H9 (cell line): ENCODE results near the gene AMIGO1. TPM values are rescaled to one million over a fixed set of nuclear protein-coding genes. Genes with fewer than 3 reads are reported as not detected.

Experiments
- DNase-seq: peaks from one replicate; pipeline ENCODE4 v3.0.0-alpha.2; 2017
- H2AFZ ChIP-seq: one replicate; pipeline ENCODE4 v1.6.1; 2013; ENCODE audit warnings: mild to moderate bottlenecking, low read length, control low read depth, moderate library complexity
- H2AK5ac ChIP-seq: 2 replicates; pipeline ENCODE4 v1.6.1; 2013; ENCODE audit warnings: low read length, control low read depth, mixed read lengths; ENCODE audit not compliant: insufficient read length
- H2BK120ac ChIP-seq: one replicate; pipeline ENCODE4 v1.6.1; 2013; ENCODE audit warnings: low read depth, mild to moderate bottlenecking, low read length, control low read depth, inconsistent platforms; ENCODE audit not compliant: poor library complexity, severe bottlenecking
- H2BK12ac ChIP-seq: 2 replicates; pipeline ENCODE4 v1.6.1; 2013; ENCODE audit warnings: low read length, control low read depth, mixed read lengths, low read depth; ENCODE audit not compliant: insufficient read length
- H2BK15ac ChIP-seq: 2 replicates; pipeline ENCODE4 v1.6.1; 2013; ENCODE audit warnings: low read depth, low read length, control low read depth
- H2BK20ac ChIP-seq: one replicate; pipeline ENCODE4 v1.6.1; 2013; ENCODE audit warnings: low read depth, mild to moderate bottlenecking, low read length, control low read depth, inconsistent platforms; ENCODE audit not compliant: poor library complexity, severe bottlenecking
- H2BK5ac ChIP-seq: 2 replicates; pipeline ENCODE4 v1.6.1; 2013; ENCODE audit warnings: low read length, control low read depth, mixed read lengths; ENCODE audit not compliant: insufficient read length
- H3K14ac ChIP-seq: 2 replicates; pipeline ENCODE4 v1.6.1; 2013; ENCODE audit warnings: low read length, control low read depth; ENCODE audit not compliant: insufficient read depth
- H3K18ac ChIP-seq: 2 replicates; pipeline ENCODE4 v1.6.1; 2013; ENCODE audit warnings: low read depth, mild to moderate bottlenecking, mixed read lengths, low read length, control low read depth; ENCODE audit not compliant: insufficient read length
- H3K23ac ChIP-seq: 2 replicates; pipeline ENCODE4 v1.6.1; 2013; ENCODE audit warnings: low read length, control low read depth, mixed read lengths, low read depth; ENCODE audit not compliant: insufficient read length
- H3K23me2 ChIP-seq: 2 replicates; pipeline ENCODE4 v1.6.1; 2013; ENCODE audit warnings: low read depth, mild to moderate bottlenecking, mixed read lengths, low read length, control low read depth; ENCODE audit not compliant: insufficient read length, poor library complexity, severe bottlenecking
- H3K27ac ChIP-seq: 2 replicates; pipeline ENCODE4 v1.5.1; 2013; ENCODE audit warnings: low read length, control low read depth, mixed read lengths, low read depth; ENCODE audit not compliant: insufficient read length
- H3K27me3 ChIP-seq: 2 replicates; pipeline ENCODE4 v1.6.1; 2013; ENCODE audit warnings: low read length, control low read depth, inconsistent platforms; ENCODE audit not compliant: insufficient read depth
- H3K4ac ChIP-seq: 2 replicates; pipeline ENCODE4 v1.6.1; 2013; ENCODE audit warnings: low read depth, mild to moderate bottlenecking, control low read depth, inconsistent platforms, low read length, moderate library complexity
- H3K4me1 ChIP-seq: 2 replicates; pipeline ENCODE4 v1.6.1; 2013; ENCODE audit warnings: low read length, control low read depth, inconsistent platforms; ENCODE audit not compliant: insufficient read depth
- H3K4me2 ChIP-seq: 2 replicates; pipeline ENCODE4 v1.6.1; 2013; ENCODE audit warnings: low read length, control low read depth, mixed read lengths; ENCODE audit not compliant: insufficient read length, insufficient read depth
- H3K56ac ChIP-seq: 2 replicates; pipeline ENCODE4 v1.6.1; 2013; ENCODE audit warnings: low read depth, mild to moderate bottlenecking, mixed read lengths, low read length, control low read depth; ENCODE audit not compliant: insufficient read length
- H3K79me1 ChIP-seq: 2 replicates; pipeline ENCODE4 v1.6.1; 2013; ENCODE audit warnings: low read depth, mild to moderate bottlenecking, moderate library complexity, low read length, control low read depth, inconsistent platforms; ENCODE audit not compliant: insufficient read depth, poor library complexity, severe bottlenecking
- H3K79me2 ChIP-seq: 2 replicates; pipeline ENCODE4 v1.6.1; 2013; ENCODE audit warnings: low read length, control low read depth, inconsistent platforms; ENCODE audit not compliant: insufficient read depth
- H3K9ac ChIP-seq: 2 replicates; pipeline ENCODE4 v1.6.1; 2013; ENCODE audit warnings: low read length, control low read depth, mixed read lengths; ENCODE audit not compliant: insufficient read length; ENCODE audit errors: extremely low read depth
- H3K9me3 ChIP-seq: one replicate; pipeline ENCODE4 v1.6.1; 2013; ENCODE audit warnings: low read depth, low read length, inconsistent platforms; ENCODE audit not compliant: control insufficient read depth
- H3T11ph ChIP-seq: one replicate; pipeline ENCODE4 v1.6.1; 2013; ENCODE audit warnings: mild to moderate bottlenecking, low read length, control low read depth, inconsistent platforms
- H4K20me1 ChIP-seq: one replicate; pipeline ENCODE4 v1.6.1; 2013; ENCODE audit not compliant: control insufficient read depth, insufficient read length, insufficient read depth
- H4K5ac ChIP-seq: 2 replicates; pipeline ENCODE4 v1.6.1; 2013; ENCODE audit warnings: low read depth, mild to moderate bottlenecking, mixed read lengths, low read length, control low read depth; ENCODE audit not compliant: insufficient read length
- H4K8ac ChIP-seq: replicated peaks from 2 replicates; pipeline ENCODE4 v1.6.1; 2013; ENCODE audit warnings: low read length, control low read depth, mixed read lengths, low read depth; ENCODE audit not compliant: insufficient read length
- H4K91ac ChIP-seq: 2 replicates; pipeline ENCODE4 v1.6.1; 2013; ENCODE audit warnings: low read depth, mild to moderate bottlenecking, moderate library complexity, mixed read lengths, low read length, control low read depth; ENCODE audit not compliant: insufficient read length
- H3K27ac Mint-ChIP-seq, 3 experiments: 2 replicates in 2 of 3; 3 replicates in 1 of 3; pipeline ENCODE4 v1.8.0; 2020 to 2021; ENCODE audit warnings: mixed read lengths in 3 of 3, mild to moderate bottlenecking in 1 of 3, moderate library complexity in 1 of 3
- H3K27me3 Mint-ChIP-seq: 2 replicates; pipeline ENCODE4 v1.8.0; 2021; ENCODE audit warnings: low read depth, mild to moderate bottlenecking, moderate library complexity, mixed read lengths
- H3K36me3 Mint-ChIP-seq, 3 experiments: 2 replicates in 2 of 3; 3 replicates in 1 of 3; pipeline ENCODE4 v1.8.0; 2020 to 2021; ENCODE audit warnings: low read depth in 3 of 3, mixed read lengths in 3 of 3; ENCODE audit not compliant: insufficient read depth in 1 of 3
- H3K4me1 Mint-ChIP-seq, 2 experiments: 2 replicates each; pipeline ENCODE4 v1.8.0; 2020; ENCODE audit warnings: mixed read lengths in 2 of 2
- H3K4me3 Mint-ChIP-seq, 2 experiments: 2 replicates in 1 of 2; 3 replicates in 1 of 2; pipeline ENCODE4 v1.8.0; 2020 to 2021; ENCODE audit warnings: mild to moderate bottlenecking in 2 of 2, mixed read lengths in 2 of 2, moderate library complexity in 1 of 2
- H3K9me3 Mint-ChIP-seq, 2 experiments: 2 replicates in 1 of 2; 3 replicates in 1 of 2; pipeline ENCODE4 v1.8.0; 2020; ENCODE audit warnings: mild to moderate bottlenecking in 2 of 2, mixed read lengths in 2 of 2, moderate library complexity in 1 of 2
- CTCF ChIP-seq: fragments of 200-600 bp; sonication (generic); conservative IDR thresholded peaks from 3 replicates; pipeline ENCODE4 v1.8.0; 2021; ENCODE audit warnings: antibody characterized with exemption, mild to moderate bottlenecking
- whole genome bisulfite sequencing: extraction: QIAGEN DNeasy Blood & Tissue Kit; methylation state at CpG from one replicate; pipeline ENCODE4 v1.1.7; 2013; ENCODE audit warnings: missing lambda C conversion rate, low lambda C conversion rate, mixed read lengths; ENCODE audit not compliant: insufficient read length; ENCODE audit errors: extremely low coverage; 5-methylcytosine and 5-hydroxymethylcytosine counted together
- total RNA-seq: library from RNA; stranded (reverse); gene quantifications from 2 replicates; pipeline ENCODE4 v1.2.1, GENCODE V29; 2021

Gene AMIGO1
- total RNA-seq, 1 experiment from 2014 or later, result 4.1 TPM

GRCh38 chr1:109479901-109480300 lies 29.6 kb downstream of the AMIGO1 start:
- Histone ChIP-seq H4K8ac (no peak overlapping the region), H2AFZ (no peak overlapping the region), H3K56ac (no peak overlapping the region), H2BK120ac (no peak overlapping the region), H4K91ac (no peak overlapping the region), H3K79me2 (no peaks in the 10 kb centered on the region), H3K9ac (no peak overlapping the region), H2AK5ac (no peak overlapping the region), H3K14ac (no peak overlapping the region; the same call in 1 of the 2 replicates), H2BK12ac (no peak overlapping the region), H4K20me1 (no peaks in the 10 kb centered on the region), H3K23me2 (peaks cover 14% of the 10 kb centered on the region), H3K27me3 (no peaks in the 10 kb centered on the region), H2BK5ac (no peak overlapping the region), H3K4ac (no peak overlapping the region), H3K9me3 (no peaks in the 10 kb centered on the region), H2BK15ac (no peak overlapping the region), H3K27ac (no peak overlapping the region), H3K23ac (no peak overlapping the region), H3K18ac (no peak overlapping the region), H3T11ph (no peak overlapping the region), H2BK20ac (no peak overlapping the region), H3K4me2 (no peak overlapping the region), H3K4me1 (no peaks in the 10 kb centered on the region), H3K79me1 (no peaks in the 10 kb centered on the region), H4K5ac (no peak overlapping the region)
- Mint-ChIP-seq H3K9me3 (no peaks in the 10 kb centered on the region; a peak in 1 of 5 replicates), H3K36me3 (no peaks in the 10 kb centered on the region; a peak in 1 of 7 replicates), H3K4me3 (no peak overlapping the region), H3K4me1 (peaks cover 19 to 20% of the 10 kb centered on the region in 2 experiments), H3K27ac (no peak overlapping the region), H3K27me3 (peaks cover 36% of the 10 kb centered on the region)
- WGBS, result no CpG with 5 or more reads among the region's 3 CpGs
- no peak for TF ChIP-seq CTCF
- no peak for DNase-seq
